Measurements from ENCODE around the gene CLEC4M.

GRCh38 chr19:7757358-7757757, 5.7 kb upstream of the CLEC4M start:
- no peak for TF ChIP-seq TAF1 (IDR thresholded peaks at IDR 0.05; ENCODE audit: borderline replicate concordance, insufficient read depth, low read length)
- TF ChIP-seq REST (IDR thresholded peaks at IDR 0.05; ENCODE audit: insufficient read depth in 1 of 2, low read depth in 2 of 2, low read length in 2 of 2): no peak
- no peak for TF ChIP-seq POLR2AphosphoS5 (IDR thresholded peaks at IDR 0.05; ENCODE audit: low read depth, low read length)
- TF ChIP-seq SIN3A (IDR thresholded peaks at IDR 0.05; ENCODE audit: borderline replicate concordance, insufficient read depth, low read length): no peak
- TF ChIP-seq FOXP2 (optimal IDR thresholded peaks at IDR 0.05; ENCODE audit: borderline replicate concordance, extremely low read depth, extremely low read length, insufficient read depth): no peak
